ENCODE measurements around the gene CCDC40.

Gene CCDC40

GRCh38 chr17:80047176-80047575 lies 10.7 kb downstream of the CCDC40 start:
- H3K36me3 Mint-ChIP-seq, result no peaks in the 10 kb centered on the region
- no peak overlapping the region for H3K27ac Mint-ChIP-seq
- ATAC-seq (no peak), DNase-seq (ENCODE audit: low spot score in 2 of 2) (no peak)
- H3K4me3 Mint-ChIP-seq, result no peak overlapping the region
- H3K4me1 Mint-ChIP-seq, result no peaks in the 10 kb centered on the region
- H3K9me3 Mint-ChIP-seq, result no peaks in the 10 kb centered on the region

GRCh38 chr17:80049986-80050385 lies 13.5 kb downstream of the CCDC40 start:
- Mint-ChIP-seq H3K4me3 (no peak overlapping the region), H3K9me3 (no peaks in the 10 kb centered on the region), H3K27ac (no peak overlapping the region), H3K36me3 (no peaks in the 10 kb centered on the region), H3K4me1 (no peaks in the 10 kb centered on the region)
- ATAC-seq (no peak), DNase-seq (ENCODE audit: low spot score in 2 of 2) (no peak)

GRCh38 chr17:80050706-80051105 lies 14.3 kb downstream of the CCDC40 start:
- Mint-ChIP-seq H3K27ac (no peak overlapping the region), H3K4me1 (no peaks in the 10 kb centered on the region), H3K36me3 (no peaks in the 10 kb centered on the region), H3K9me3 (no peaks in the 10 kb centered on the region), H3K4me3 (no peak overlapping the region)
- no peak for ATAC-seq
- DNase-seq (ENCODE audit: low spot score in 2 of 2), result no peak

- no peak for ATAC-seq
- H3K4me1 Mint-ChIP-seq, result no peaks in the 10 kb centered on the region
- no peak overlapping the region for H3K27ac Mint-ChIP-seq
- no peaks in the 10 kb centered on the region for H3K9me3 Mint-ChIP-seq
- DNase-seq (ENCODE audit: low spot score in 2 of 2), result no peak
- no peak overlapping the region for H3K4me3 Mint-ChIP-seq
- H3K36me3 Mint-ChIP-seq, result no peaks in the 10 kb centered on the region
Observed at GRCh38 chr17:80051681-80052080, 15.2 kb downstream of the CCDC40 start.

GRCh38 chr17:80053102-80053501 lies 16.7 kb downstream of the CCDC40 start:
- no peak for ATAC-seq
- Mint-ChIP-seq H3K36me3 (no peaks in the 10 kb centered on the region), H3K9me3 (no peaks in the 10 kb centered on the region), H3K4me3 (no peak overlapping the region), H3K4me1 (no peaks in the 10 kb centered on the region), H3K27ac (no peak overlapping the region)
- DNase-seq (ENCODE audit: low spot score in 2 of 2), result no peak

- Mint-ChIP-seq H3K4me1 (no peaks in the 10 kb centered on the region), H3K4me3 (no peak overlapping the region), H3K9me3 (no peaks in the 10 kb centered on the region), H3K36me3 (no peaks in the 10 kb centered on the region), H3K27ac (no peak overlapping the region)
- ATAC-seq, result no peak
- DNase-seq (ENCODE audit: low spot score in 2 of 2), result no peak
Observed at GRCh38 chr17:80055597-80055996, 19.2 kb downstream of the CCDC40 start.

GRCh38 chr17:80058311-80058955 lies 22.0 kb downstream of the CCDC40 start:
- DNase-seq (ENCODE audit: low spot score in 2 of 2), result no peak
- H3K4me3 Mint-ChIP-seq, result no peak overlapping the region
- no peaks in the 10 kb centered on the region for H3K36me3 Mint-ChIP-seq
- H3K27ac Mint-ChIP-seq, result no peak overlapping the region
- no peak for ATAC-seq
- no peaks in the 10 kb centered on the region for H3K4me1 Mint-ChIP-seq
- H3K9me3 Mint-ChIP-seq, result no peaks in the 10 kb centered on the region

- ATAC-seq (no peak), DNase-seq (ENCODE audit: low spot score in 2 of 2) (no peak)
- no peak overlapping the region for H3K27ac Mint-ChIP-seq
- H3K36me3 Mint-ChIP-seq, result no peaks in the 10 kb centered on the region
- H3K4me3 Mint-ChIP-seq, result no peak overlapping the region
- no peaks in the 10 kb centered on the region for H3K9me3 Mint-ChIP-seq
- H3K4me1 Mint-ChIP-seq, result no peaks in the 10 kb centered on the region
Observed at GRCh38 chr17:80060644-80061043, 24.2 kb downstream of the CCDC40 start.

- ATAC-seq (no peak), DNase-seq (ENCODE audit: low spot score in 2 of 2) (no peak)
- Mint-ChIP-seq H3K9me3 (no peaks in the 10 kb centered on the region), H3K36me3 (no peaks in the 10 kb centered on the region), H3K4me3 (no peak overlapping the region), H3K27ac (no peak overlapping the region), H3K4me1 (no peaks in the 10 kb centered on the region)
Observed at GRCh38 chr17:80061421-80061820, 25.0 kb downstream of the CCDC40 start.

- no peaks in the 10 kb centered on the region for H3K9me3 Mint-ChIP-seq
Observed at GRCh38 chr17:80063830-80064585, 27.6 kb downstream of the CCDC40 start.

GRCh38 chr17:80064696-80065095 lies 28.3 kb downstream of the CCDC40 start:
- no peaks in the 10 kb centered on the region for H3K9me3 Mint-ChIP-seq
- no peak overlapping the region for H3K27ac Mint-ChIP-seq
- H3K4me3 Mint-ChIP-seq, result no peak overlapping the region
- H3K4me1 Mint-ChIP-seq, result no peaks in the 10 kb centered on the region
- ATAC-seq, result no peak
- H3K36me3 Mint-ChIP-seq, result no peaks in the 10 kb centered on the region
- DNase-seq (ENCODE audit: low spot score in 2 of 2), result no peak

More at GRCh38 chr17:80063830-80064585, 27.6 kb downstream of the CCDC40 start:
- DNase-seq (ENCODE audit: low spot score in 2 of 2) (no peak), ATAC-seq (no peak)
- Mint-ChIP-seq H3K4me1 (no peaks in the 10 kb centered on the region), H3K27ac (no peak overlapping the region), H3K4me3 (no peak overlapping the region), H3K36me3 (no peaks in the 10 kb centered on the region)

GRCh38 chr17:80065478-80066170 lies 29.2 kb downstream of the CCDC40 start:
- H3K4me1 Mint-ChIP-seq, result no peaks in the 10 kb centered on the region

GRCh38 chr17:80067393-80067986 lies 31.0 kb downstream of the CCDC40 start:
- H3K27ac Mint-ChIP-seq, result no peak overlapping the region
- no peak for ATAC-seq
- DNase-seq (ENCODE audit: low spot score in 2 of 2), result no peak
- no peaks in the 10 kb centered on the region for H3K36me3 Mint-ChIP-seq
- H3K4me1 Mint-ChIP-seq, result no peaks in the 10 kb centered on the region
- no peaks in the 10 kb centered on the region for H3K9me3 Mint-ChIP-seq
- H3K4me3 Mint-ChIP-seq, result no peak overlapping the region

More at GRCh38 chr17:80065478-80066170, 29.2 kb downstream of the CCDC40 start:
- Mint-ChIP-seq H3K9me3 (no peaks in the 10 kb centered on the region), H3K4me3 (no peak overlapping the region), H3K27ac (no peak overlapping the region), H3K36me3 (no peaks in the 10 kb centered on the region)
- no peak for ATAC-seq
- DNase-seq (ENCODE audit: low spot score in 2 of 2), result no peak

GRCh38 chr17:80068301-80069222 lies 32.1 kb downstream of the CCDC40 start:
- no peak overlapping the region for H3K27ac Mint-ChIP-seq
- DNase-seq (ENCODE audit: low spot score in 2 of 2), result no peak
- no peak for ATAC-seq

More at GRCh38 chr17:80068301-80069222, 32.1 kb downstream of the CCDC40 start:
- Mint-ChIP-seq H3K36me3 (no peaks in the 10 kb centered on the region), H3K9me3 (no peaks in the 10 kb centered on the region), H3K4me3 (no peak overlapping the region), H3K4me1 (no peaks in the 10 kb centered on the region)

All from stimulated activated effector memory CD8-positive, alpha-beta T cell treated with anti-CD3 and anti-CD28 coated beads, Interleukin-12 subunit alpha, Interleukin-12 subunit beta, amount 100 ng/mL, for 72 hours (primary cell).